GM08714 (cell line): Measurements from ENCODE around the gene DSE.

ENCODE experiments used
- H3K4me3 ChIP-seq: fragments of 200-500 bp; sonication (Bioruptor generic); 2 replicates; pipeline ENCODE4 v1.5.1; 2014; ENCODE audit warnings: mild to moderate bottlenecking, low read length, inconsistent platforms
- ZNF274 ChIP-seq: IDR thresholded peaks from 2 replicates; pipeline ENCODE4 v1.6.1; 2012; ENCODE audit warnings: mild to moderate bottlenecking, low read depth, low read length

DSE gene

GRCh38 chr6:116405652-116406356 lies 35.1 kb downstream of the DSE start:
- peak overlapping the region; percentile 57; the same call in 1 of the 2 replicates for H3K4me3 ChIP-seq
- TF ChIP-seq ZNF274 = no peak

- no peak overlapping the region for H3K4me3 ChIP-seq
- TF ChIP-seq ZNF274 = no peak
These were observed 36.1 kb downstream of the DSE start for GRCh38 chr6:116406678-116407345.

GRCh38 chr6:116408491-116408890 lies 37.7 kb downstream of the DSE start:
- no peak for TF ChIP-seq ZNF274
- H3K4me3 ChIP-seq = peak overlapping the region; percentile 37; the same call in 1 of the 2 replicates

DNA sequence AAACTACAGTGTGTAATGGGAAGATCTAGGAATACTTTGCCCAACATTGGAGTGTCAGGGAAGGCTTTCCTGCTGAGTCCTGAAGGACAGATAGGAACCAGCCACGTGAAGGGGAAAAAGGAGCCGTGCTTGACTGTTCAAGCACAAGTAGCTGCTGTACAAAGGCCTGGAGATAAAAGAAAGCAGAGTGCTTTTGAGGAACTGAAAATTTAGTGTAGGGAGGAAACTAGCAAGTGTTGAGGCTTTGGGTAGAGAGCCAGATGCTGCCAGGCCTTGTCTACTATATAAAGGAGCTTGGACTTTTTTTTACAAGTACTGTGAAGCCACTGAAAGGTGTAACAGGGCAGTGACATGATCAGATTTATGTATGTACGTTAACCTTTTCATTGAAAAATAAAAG lies 39.0 kb downstream of the DSE start:
- TF ChIP-seq ZNF274 = no peak
- H3K4me3 ChIP-seq = peak overlapping the region; percentile 30; the same call in 1 of the 2 replicates

GRCh38 chr6:116411284-116411623 lies 40.5 kb downstream of the DSE start:
- TF ChIP-seq ZNF274 = no peak
- H3K4me3 ChIP-seq = peak overlapping the region; percentile 51; the same call in 1 of the 2 replicates

GRCh38 chr6:116412270-116412669 lies 41.5 kb downstream of the DSE start:
- no peak overlapping the region for H3K4me3 ChIP-seq
- TF ChIP-seq ZNF274 = no peak

DNA sequence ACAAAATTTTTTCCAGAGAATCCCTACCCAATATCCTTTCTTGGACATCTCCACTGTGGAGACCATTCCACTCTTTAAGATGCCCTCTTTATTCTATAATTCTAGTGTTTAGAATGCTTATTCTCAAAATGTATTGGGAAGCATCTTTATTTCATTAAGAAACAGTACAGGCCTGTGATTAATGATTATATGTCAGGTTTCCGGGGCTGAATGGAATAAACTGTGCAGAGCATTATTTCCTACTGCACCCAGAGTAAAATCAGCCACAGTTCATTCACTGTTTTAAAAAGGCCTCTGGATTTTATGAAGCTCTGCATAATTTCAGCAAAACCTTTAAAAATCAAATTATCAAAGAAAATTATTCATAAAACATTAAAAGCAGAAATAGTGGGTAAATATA lies 42.6 kb downstream of the DSE start:
- H3K4me3 ChIP-seq = no peak overlapping the region
- no peak for TF ChIP-seq ZNF274

- no peak overlapping the region for H3K4me3 ChIP-seq
- TF ChIP-seq ZNF274 = no peak
These were observed 46.9 kb downstream of the DSE start for GRCh38 chr6:116417661-116418060.

- no peak for TF ChIP-seq ZNF274
- no peak overlapping the region for H3K4me3 ChIP-seq
These were observed 48.5 kb downstream of the DSE start for GRCh38 chr6:116419069-116419786.

DNA sequence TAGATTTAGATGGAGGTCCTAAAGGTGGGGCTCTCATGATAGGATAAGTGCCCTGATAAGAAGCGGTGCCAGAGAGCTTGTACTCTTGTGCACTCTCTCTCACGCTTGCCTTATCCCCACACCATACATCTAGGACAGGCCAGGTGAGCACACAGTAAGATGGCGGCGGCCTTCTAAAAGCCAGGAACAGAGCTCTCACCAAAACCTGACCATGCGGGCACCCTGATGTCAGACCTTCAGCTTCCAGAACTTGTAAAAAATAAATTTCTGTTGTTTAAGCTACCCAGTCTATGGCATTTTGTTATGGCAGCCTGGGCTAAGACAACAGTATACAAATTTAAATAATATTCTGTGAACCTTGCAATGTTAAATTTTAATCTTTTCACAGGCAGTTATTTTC lies 49.6 kb downstream of the DSE start:
- H3K4me3 ChIP-seq = no peak overlapping the region
- no peak for TF ChIP-seq ZNF274

DNA sequence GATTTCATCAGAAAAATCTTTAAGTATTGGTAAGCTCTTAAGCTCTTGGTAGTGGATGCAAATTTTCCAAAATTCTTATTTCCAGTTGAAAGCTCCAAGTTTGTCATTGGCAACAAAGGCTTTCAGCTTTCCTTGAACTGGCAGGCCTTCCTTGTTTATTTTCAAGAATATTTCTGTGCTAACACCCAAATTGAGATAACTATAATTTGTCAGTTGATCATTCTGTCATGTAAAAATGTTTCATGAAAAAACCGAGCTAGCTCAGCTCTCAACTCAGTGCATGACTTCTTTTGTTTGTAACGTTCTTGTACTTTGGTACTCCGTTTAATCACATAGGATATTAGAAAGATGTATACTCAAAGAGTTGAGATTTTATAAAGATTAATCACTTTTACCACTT lies 51.5 kb downstream of the DSE start:
- TF ChIP-seq ZNF274 = no peak
- H3K4me3 ChIP-seq = no peak overlapping the region

DNA sequence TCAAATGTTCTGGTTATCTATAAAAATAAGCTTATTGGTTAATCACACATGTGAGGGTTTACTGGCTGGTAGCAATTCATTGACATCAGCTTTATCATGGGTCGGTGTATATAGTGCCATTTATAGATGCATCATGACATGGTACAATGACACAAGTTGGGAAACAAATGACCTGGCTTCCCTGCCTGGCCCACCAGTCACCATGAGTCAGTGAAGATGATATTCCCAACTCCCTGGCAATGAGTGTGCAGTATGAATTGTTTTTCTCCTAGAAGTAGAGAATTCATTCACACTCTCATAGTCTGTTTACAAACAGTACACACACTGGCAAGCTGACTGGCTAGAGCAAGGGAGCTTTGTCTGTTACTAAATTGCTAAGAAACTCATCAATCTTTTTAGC lies 53.3 kb downstream of the DSE start:
- no peak for TF ChIP-seq ZNF274
- H3K4me3 ChIP-seq = no peak overlapping the region

DNA sequence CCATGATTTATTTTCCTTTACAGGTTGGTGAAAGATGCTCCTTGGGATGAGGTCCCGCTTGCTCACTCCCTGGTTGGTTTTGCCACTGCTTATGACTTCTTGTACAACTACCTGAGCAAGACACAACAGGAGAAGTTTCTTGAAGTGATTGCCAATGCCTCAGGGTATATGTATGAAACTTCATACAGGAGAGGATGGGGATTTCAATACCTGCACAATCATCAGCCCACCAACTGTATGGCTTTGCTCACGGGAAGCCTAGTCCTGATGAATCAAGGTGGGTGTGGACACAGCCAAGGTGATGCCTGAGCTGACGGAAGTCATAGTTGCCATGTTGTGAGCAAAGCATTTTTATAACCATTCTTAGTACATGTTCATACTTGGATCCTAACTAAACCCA lies 55.8 kb downstream of the DSE start:
- TF ChIP-seq ZNF274 = no peak
- no peak overlapping the region for H3K4me3 ChIP-seq

- no peak for TF ChIP-seq ZNF274
- H3K4me3 ChIP-seq = no peak overlapping the region
These were observed 58.4 kb downstream of the DSE start for GRCh38 chr6:116429111-116429510.

- TF ChIP-seq ZNF274 = no peak
- H3K4me3 ChIP-seq = no peak overlapping the region
These were observed 60.1 kb downstream of the DSE start for GRCh38 chr6:116430860-116431259.

DNA sequence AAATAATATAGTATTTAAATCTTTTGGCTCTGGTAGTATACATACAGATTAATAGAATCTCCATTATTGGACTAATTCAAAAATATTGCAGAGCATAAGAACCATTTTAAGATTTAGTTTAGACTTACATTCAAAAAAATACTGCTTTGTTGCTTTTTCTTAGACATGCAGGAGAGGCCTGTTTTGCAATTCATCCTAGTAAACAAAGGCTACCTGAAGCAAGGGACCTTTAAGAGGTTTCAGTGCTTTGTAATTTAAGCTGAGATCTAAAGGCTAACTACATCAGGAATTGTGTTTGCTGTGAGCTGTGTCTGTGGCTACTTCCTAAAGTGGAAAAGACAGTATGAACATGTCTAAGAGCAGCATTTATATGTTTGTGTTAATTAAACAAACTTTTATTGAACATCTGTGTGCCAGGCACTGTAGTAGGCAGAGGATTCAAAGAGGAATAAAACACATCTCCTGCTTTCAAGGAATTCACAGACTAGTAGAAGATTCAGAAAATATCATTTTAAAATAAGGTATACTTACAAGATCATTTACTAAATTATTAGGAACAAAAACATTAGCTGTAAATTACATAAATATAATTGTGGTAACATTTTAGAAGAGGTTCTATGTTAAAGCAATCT lies 61.3 kb downstream of the DSE start:
- TF ChIP-seq ZNF274 = no peak
- H3K4me3 ChIP-seq = no peak overlapping the region
